ENCODE data around the gene SOX13. TPM values are rescaled to one million over a fixed set of nuclear protein-coding genes. Genes with fewer than 3 reads are reported as not detected.

SOX13 gene
- total RNA-seq, 1 donor from 2014 or later = 41.0 TPM

DNA sequence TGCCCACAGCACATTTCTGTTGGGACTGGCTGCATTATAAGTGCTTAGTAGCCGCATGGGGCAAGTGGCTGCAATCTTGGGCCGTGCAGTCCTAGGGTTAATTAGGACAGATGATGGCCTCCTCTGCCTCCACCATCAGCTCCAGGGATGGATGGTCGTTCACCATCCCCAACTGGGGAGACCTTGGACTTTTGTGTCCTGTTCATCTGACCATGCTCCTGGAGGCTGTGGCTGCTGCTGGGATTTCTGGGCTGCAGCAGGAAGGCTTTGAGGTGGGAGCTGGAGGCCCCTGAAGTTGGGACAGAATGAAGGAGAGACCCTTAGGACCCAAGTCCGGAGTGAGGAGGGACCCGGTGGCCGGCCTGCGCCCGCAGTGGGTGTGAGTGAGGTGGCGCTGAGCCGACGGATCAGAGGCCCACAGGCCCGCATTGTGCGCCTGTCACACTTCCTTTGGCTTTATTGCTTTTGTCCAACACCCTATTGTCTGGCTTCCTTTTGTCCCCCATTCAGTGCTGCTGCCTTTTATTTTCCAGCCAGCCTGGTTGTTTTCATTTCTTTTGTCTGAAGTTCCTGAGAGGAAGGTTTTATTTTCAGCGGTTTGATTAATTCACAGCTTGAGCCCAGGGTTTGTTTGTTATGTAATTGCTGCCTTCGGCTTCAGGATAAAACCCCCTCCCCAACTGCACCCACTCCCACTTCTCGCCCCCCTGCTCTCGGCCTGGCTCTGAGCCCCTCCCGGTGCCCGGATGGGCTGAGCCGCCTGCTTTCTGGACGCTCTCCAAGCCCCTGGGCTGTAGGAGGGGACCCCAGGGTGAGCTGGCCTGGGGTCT lies 35.6 kb downstream of the SOX13 start:
- intact Hi-C loops (cut with DNase I) = no loop called here
- TF ChIP-seq, protein P1, sequence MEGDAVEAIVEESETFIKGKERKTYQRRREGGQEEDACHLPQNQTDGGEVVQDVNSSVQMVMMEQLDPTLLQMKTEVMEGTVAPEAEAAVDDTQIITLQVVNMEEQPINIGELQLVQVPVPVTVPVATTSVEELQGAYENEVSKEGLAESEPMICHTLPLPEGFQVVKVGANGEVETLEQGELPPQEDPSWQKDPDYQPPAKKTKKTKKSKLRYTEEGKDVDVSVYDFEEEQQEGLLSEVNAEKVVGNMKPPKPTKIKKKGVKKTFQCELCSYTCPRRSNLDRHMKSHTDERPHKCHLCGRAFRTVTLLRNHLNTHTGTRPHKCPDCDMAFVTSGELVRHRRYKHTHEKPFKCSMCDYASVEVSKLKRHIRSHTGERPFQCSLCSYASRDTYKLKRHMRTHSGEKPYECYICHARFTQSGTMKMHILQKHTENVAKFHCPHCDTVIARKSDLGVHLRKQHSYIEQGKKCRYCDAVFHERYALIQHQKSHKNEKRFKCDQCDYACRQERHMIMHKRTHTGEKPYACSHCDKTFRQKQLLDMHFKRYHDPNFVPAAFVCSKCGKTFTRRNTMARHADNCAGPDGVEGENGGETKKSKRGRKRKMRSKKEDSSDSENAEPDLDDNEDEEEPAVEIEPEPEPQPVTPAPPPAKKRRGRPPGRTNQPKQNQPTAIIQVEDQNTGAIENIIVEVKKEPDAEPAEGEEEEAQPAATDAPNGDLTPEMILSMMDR (IDR thresholded peaks at IDR 0.05) = no peak
- TF ChIP-seq POLR2A (IDR thresholded peaks at IDR 0.05) (no peak), POLR2AphosphoS5 (IDR thresholded peaks at IDR 0.05; ENCODE audit: insufficient read depth in 1 of 2, low read depth in 1 of 2) (no peak)
- DNase-seq (ENCODE audit: extremely low spot score in 2 of 2) = no peak
- H3K4me3 ChIP-seq = no peak overlapping the region
- H3K27ac ChIP-seq = no peak overlapping the region
- H3K9me3 ChIP-seq = no peaks in the 10 kb centered on the region
- no peaks in the 10 kb centered on the region for H3K36me3 ChIP-seq
- no peaks in the 10 kb centered on the region for H3K27me3 ChIP-seq
- peaks cover 74% of the 10 kb centered on the region for H3K4me1 ChIP-seq

DNA sequence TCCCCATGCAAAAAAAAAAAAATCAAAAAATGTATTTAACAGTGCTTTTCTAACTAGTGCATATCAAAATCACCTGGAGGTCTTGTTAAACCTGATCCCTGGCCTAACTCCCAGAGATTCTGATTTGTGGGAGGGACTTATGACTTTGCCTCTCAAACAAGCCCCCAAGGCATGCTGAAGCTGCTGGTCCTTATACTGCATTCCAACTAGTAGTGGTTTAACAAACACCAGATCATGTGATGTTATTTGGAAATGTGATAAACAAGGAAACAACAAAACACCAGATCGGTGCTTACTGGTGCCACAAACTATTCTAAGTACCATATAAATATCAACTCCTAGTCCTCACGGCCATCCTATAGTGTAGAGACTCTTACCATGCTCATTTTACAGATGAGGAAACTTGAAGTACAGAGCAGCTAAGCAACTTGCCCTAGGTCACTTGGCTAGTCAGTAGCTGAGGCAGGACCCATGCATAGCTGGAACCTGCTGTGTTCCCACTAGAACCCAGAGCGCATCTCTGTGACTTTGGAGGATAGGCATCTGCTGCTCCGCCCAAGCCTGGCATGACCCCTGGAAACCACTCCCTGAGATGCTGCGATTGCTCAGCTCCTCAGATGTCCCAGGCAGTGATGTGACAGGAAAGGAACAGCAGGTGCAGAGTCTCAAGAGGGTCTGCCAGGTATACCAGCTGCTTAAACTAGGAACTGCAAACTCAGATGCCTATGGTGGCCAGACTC lies 38.1 kb downstream of the SOX13 start:
- H3K4me3 ChIP-seq = no peak overlapping the region
- H3K36me3 ChIP-seq = peaks cover 6 to 9% of the 10 kb centered on the region in 2 donors
- no peak overlapping the region for H3K27ac ChIP-seq
- peaks cover 68% of the 10 kb centered on the region for H3K4me1 ChIP-seq
- intact Hi-C loops (cut with DNase I) = no loop called here
- H3K9me3 ChIP-seq = no peaks in the 10 kb centered on the region
- DNase-seq (ENCODE audit: extremely low spot score in 2 of 2) = no peak
- TF ChIP-seq POLR2AphosphoS5 (IDR thresholded peaks at IDR 0.05; ENCODE audit: insufficient read depth in 1 of 2, low read depth in 1 of 2) = no peak
- TF ChIP-seq, protein P1 (IDR thresholded peaks at IDR 0.05) = no peak
- no peak for TF ChIP-seq POLR2A (IDR thresholded peaks at IDR 0.05)
- no peaks in the 10 kb centered on the region for H3K27me3 ChIP-seq

DNA sequence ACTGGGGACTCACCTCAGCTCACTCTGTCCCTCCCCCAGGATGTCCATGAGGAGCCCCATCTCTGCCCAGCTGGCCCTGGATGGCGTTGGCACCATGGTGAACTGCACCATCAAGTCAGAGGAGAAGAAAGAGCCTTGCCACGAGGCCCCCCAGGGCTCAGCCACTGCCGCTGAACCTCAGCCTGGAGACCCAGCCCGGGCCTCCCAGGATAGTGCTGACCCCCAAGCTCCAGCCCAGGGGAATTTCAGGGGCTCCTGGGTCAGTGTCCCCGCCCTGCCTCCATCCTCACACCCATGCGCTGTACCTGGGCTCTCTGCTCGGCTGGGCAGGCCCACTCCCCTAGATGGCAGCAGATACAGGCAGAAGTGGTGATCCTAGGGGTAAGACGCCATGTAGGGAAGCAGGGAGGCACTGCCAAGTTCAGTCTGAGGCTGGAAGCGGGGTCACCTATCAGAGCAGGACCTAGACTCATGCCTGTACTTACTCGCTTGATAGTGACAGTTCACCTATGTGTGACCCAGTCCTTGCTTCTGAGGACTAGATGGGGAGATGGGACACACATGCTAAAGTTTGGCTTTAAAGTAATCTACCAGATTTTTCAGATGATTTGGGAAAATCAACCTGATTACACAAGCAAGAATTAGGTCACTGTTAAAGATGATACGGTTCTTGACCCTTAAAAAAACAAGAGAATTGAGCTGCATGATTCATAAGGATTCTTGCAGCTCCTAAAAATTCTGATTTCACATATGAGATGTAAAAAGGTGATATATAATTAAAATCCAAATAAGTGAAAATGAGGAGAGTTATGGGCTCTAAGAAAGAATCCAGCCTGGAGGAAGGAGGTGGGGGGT lies 40.2 kb downstream of the SOX13 start:
- no peaks in the 10 kb centered on the region for H3K9me3 ChIP-seq
- no peak overlapping the region for H3K27ac ChIP-seq
- intact Hi-C loops (cut with DNase I) = no loop called here
- no peak for DNase-seq (ENCODE audit: extremely low spot score in 2 of 2)
- H3K36me3 ChIP-seq = peaks cover 6 to 24% of the 10 kb centered on the region in 2 donors
- H3K4me1 ChIP-seq = peaks cover 59% of the 10 kb centered on the region
- TF ChIP-seq POLR2AphosphoS5 (IDR thresholded peaks at IDR 0.05; ENCODE audit: insufficient read depth in 1 of 2, low read depth in 1 of 2) (no peak), POLR2A (IDR thresholded peaks at IDR 0.05) (no peak)
- TF ChIP-seq, protein P1 (IDR thresholded peaks at IDR 0.05) = no peak
- no peak overlapping the region for H3K4me3 ChIP-seq
- no peaks in the 10 kb centered on the region for H3K27me3 ChIP-seq

DNA sequence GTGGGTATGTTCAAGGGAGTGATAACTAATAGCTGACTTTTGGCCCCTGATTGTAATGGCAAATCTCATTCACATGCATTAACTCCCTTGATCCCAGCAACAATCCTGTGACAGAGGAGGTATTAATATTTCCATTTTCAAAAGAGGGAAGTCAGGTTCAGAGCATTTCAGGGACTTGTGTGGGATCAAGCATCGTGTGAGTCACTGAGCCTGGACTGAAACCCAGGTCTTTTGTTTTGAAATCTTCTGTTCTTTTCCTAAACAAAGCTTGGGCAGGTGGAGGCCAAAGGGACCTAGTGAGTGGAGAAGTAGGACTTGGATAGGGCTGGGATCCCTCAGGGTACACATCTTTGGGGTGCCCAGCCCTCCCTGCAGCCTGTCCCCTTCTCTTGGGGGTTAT lies 41.0 kb downstream of the SOX13 start:
- peaks cover 6 to 32% of the 10 kb centered on the region in 2 donors for H3K36me3 ChIP-seq
- H3K27me3 ChIP-seq = no peaks in the 10 kb centered on the region
- H3K27ac ChIP-seq = no peak overlapping the region
- intact Hi-C loops (cut with DNase I) = no loop called here
- no peaks in the 10 kb centered on the region for H3K9me3 ChIP-seq
- H3K4me1 ChIP-seq = peaks cover 51% of the 10 kb centered on the region
- DNase-seq (ENCODE audit: extremely low spot score in 2 of 2) = no peak
- no peak overlapping the region for H3K4me3 ChIP-seq
- TF ChIP-seq POLR2AphosphoS5 (IDR thresholded peaks at IDR 0.05; ENCODE audit: insufficient read depth in 1 of 2, low read depth in 1 of 2) = no peak
- TF ChIP-seq, protein P1 (IDR thresholded peaks at IDR 0.05) = no peak
- TF ChIP-seq POLR2A (IDR thresholded peaks at IDR 0.05) = no peak

Measured in vagina (tissue), 2 donors.